HG03442 (cell line): ENCODE measurements around the gene TREML2.

ENCODE experiments used
- ATAC-seq: cut with Tn5 transposase; IDR thresholded peaks from one replicate; pipeline ENCODE4 v1.9.1; 2021; ENCODE audit warnings: mild to moderate bottlenecking, moderate library complexity; ENCODE audit not compliant: unreplicated experiment

Gene TREML2

DNA sequence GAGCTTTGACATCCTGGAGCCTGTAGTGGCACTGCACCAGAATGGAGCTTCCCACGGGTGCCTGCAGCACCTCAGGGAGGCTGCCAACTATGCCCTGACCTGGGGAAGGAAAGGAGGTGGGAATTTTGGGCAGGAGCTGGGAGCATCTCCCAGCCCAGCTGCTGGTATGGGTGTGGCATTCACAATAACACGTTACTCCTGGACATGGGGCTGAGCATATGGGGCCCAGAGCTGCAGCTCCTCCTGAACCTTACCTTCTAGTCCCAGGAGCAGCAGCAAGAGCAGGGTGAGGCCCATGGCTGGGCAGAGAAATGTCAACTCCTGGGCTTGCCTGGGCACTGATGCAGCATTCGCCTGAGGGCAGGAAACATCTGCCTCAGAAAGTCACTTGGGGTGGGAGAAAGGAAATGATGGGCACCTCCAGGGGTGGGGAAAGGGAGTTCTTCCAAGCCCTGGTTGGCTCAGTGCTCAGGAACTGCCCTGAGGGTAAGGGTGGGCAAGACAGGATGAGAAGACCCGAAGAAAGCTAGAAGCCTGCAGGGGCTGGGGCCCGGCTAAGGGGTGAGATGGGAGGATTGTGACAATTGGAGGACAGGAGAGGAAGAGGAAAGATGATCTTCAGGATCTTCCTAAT lies 46.8 kb downstream of the TREML2 start, which contains the start of gene TREML1:
TREML1 (minus strand) TSS at position 356 of the 634 bp plus-strand sequence; CDS start at position 297, 59 bp downstream.
- ATAC-seq: no peak

DNA sequence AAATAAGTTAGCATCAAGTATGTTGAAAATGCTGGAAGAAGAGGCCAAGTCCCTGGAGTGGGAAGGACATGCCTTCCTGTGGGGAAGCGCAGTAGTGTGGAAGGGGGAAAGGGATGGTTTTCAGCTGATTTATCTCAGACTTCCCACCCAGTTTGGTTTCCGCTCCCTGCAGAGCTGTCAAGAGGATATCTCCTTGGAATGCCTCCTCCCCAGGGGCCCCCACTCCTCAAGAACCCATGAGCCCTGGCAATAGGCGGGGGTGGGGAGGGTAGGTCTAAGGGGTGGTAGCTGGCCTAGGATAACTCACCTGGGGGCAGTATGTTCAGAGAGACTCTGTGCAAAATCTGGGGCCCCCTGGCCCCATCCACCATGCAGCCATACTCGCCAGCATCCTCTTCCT lies 47.5 kb downstream of the TREML2 start:
- no peak for ATAC-seq

DNA sequence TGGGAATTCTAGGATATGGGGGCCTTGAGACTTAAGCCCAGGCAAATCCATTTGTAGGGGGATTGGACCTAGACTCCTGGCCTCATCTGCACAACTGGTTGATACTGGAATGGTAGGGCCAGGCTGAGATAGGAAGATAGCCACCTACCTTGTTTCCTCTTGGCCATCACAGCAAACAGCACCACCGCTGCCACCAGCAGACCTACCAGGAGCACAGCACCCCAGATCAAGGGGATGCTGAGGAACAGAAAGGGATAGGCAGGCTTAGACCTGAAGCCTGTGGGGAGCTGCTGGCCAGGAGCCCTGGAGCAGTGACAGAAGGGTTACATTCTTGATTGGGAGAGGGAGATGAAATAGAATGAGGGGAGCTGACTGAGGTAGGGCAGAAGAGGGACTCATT lies 50.3 kb downstream of the TREML2 start:
- no peak for ATAC-seq

DNA sequence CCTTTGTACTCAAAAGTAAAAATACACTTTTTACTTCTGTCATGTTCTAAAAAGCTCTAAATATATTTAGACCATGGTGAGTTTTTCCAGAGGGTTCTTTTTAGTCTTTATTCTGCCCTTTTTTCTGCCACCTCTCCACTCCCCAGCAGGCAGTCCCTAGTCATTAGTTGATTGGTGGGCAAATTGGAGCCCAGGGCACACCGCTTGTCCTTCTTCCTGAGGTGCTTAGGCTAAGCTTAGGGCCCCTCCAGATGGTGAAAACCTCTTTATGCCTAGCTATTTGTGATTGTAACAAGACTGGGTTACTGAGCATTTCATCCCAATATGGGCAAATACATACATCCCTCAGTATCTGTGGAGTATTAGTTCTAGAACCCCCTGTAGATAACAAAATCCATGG lies 53.0 kb downstream of the TREML2 start:
- no peak for ATAC-seq
